ENCODE measurements around the gene EIF2D.
A peak's percentile ranks its signal among the peaks of the same experiment; 100 is the strongest.

Gene EIF2D

DNA sequence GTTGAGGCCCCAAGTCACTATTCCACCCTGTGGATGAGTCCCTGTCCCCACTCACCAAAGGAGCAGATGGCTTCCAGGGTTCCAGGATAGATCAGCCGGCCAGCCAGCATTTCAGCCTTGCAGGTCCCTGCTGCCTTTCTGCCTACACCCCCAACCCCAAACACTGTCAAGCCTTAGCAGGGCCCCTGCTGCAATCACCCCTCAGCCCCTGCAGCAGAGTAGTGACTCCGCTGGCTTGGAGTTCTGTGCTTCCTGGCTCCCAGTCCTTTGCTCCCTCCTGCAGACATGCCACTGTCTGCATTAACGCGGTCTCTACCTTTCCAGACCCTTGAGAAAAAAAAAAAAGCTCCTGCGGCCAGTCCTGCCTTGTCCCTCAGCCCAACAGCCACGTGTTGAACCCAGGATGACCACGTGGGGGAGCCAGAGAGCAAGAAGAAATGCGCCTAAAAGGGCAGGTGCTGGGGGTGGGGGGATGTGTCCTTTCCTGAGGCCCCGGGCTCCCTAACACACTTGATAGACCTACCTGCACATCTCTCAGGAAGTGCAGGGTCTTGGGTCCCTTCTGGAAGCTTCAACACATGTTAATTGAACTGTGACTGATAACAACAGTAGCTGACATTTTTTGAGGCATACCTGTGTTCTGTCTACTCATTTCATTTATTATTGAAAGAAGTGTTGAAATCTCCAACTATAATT is 67.6 kb downstream of the EIF2D start:
- DNase-seq = peak; percentile 86
